SK-N-SH treated with all-trans-retinoic acid at 6 μM for 48 hours (cell line): ENCODE data around the gene ST3GAL4.

Experiments
- ATAC-seq: fragments of 200-7000 bp; cut with Tn5 transposase; 3 replicates; pipeline ENCODE4 v1.9.1; 2020; ENCODE audit warnings: mild to moderate bottlenecking, moderate library complexity
- ARNTL ChIP-seq: fragments of 450-650 bp; formaldehyde crosslinking; IDR thresholded peaks from 2 replicates; pipeline ENCODE4 v1.5.0; 2020; ENCODE audit warnings: low read depth, mild to moderate bottlenecking, moderate library complexity, borderline replicate concordance
- BACH2 ChIP-seq: fragments of 250-450 bp; sonication (Bioruptor Pico); IDR thresholded peaks from 2 replicates; pipeline ENCODE4 v1.9.0; 2021; ENCODE audit warnings: mild to moderate bottlenecking, borderline replicate concordance
- CREB5 ChIP-seq: fragments of 250-450 bp; sonication (Bioruptor Pico); IDR thresholded peaks from 2 replicates; pipeline ENCODE4 v1.5.1; 2020; ENCODE audit warnings: low read depth, mild to moderate bottlenecking, moderate library complexity
- CSDC2 ChIP-seq: fragments of 250-450 bp; sonication (Bioruptor Pico); IDR thresholded peaks from 2 replicates; pipeline ENCODE4 v1.5.0; 2020; ENCODE audit warnings: mild to moderate bottlenecking, moderate library complexity
- CSRNP3 ChIP-seq: fragments of 250-450 bp; sonication (Bioruptor Pico); IDR thresholded peaks from 2 replicates; pipeline ENCODE4 v1.5.1; 2021; ENCODE audit warnings: mild to moderate bottlenecking, moderate library complexity
- ESRRG ChIP-seq: fragments of 250-450 bp; sonication (Bioruptor Pico); IDR thresholded peaks from 2 replicates; pipeline ENCODE4 v1.6.1; 2021; ENCODE audit warnings: mild to moderate bottlenecking
- POU6F1 ChIP-seq: fragments of 250-450 bp; sonication (Bioruptor Pico); IDR thresholded peaks from 2 replicates; pipeline ENCODE4 v1.8.0; 2021; ENCODE audit warnings: low read depth, mild to moderate bottlenecking, moderate library complexity, borderline replicate concordance
- RARB ChIP-seq: fragments of 250-450 bp; sonication (Bioruptor Pico); IDR thresholded peaks from 2 replicates; pipeline ENCODE4 v1.8.0; 2021; ENCODE audit warnings: mild to moderate bottlenecking, moderate library complexity
- SNAI2 ChIP-seq: fragments of 250-450 bp; sonication (Bioruptor Pico); IDR thresholded peaks from 2 replicates; pipeline ENCODE4 v1.5.0; 2020; ENCODE audit warnings: mild to moderate bottlenecking, moderate library complexity
- TOX ChIP-seq: fragments of 250-450 bp; sonication (Bioruptor Pico); IDR thresholded peaks from 2 replicates; pipeline ENCODE4 v1.8.0; 2021; ENCODE audit warnings: mild to moderate bottlenecking, moderate library complexity, borderline replicate concordance
- ZFP30 ChIP-seq: fragments of 450-650 bp; formaldehyde crosslinking; IDR thresholded peaks from 2 replicates; pipeline ENCODE4 v1.5.0; 2022; ENCODE audit warnings: mild to moderate bottlenecking, moderate library complexity
- ZNF565 ChIP-seq: fragments of 450-650 bp; formaldehyde crosslinking; conservative IDR thresholded peaks from 2 replicates; pipeline ENCODE4 v1.5.0; 2020; ENCODE audit warnings: low read depth, mild to moderate bottlenecking, moderate library complexity

ST3GAL4 gene

GRCh38 chr11:126461096-126461440, 105.6 kb downstream of the ST3GAL4 start (continued):
- TF ChIP-seq ZFP30, result no peak
- no peak for TF ChIP-seq CSDC2 (CRISPR knock-in tag)
- no peak for TF ChIP-seq BACH2 (CRISPR knock-in tag)
- TF ChIP-seq SNAI2 (CRISPR knock-in tag), result no peak
- TF ChIP-seq CREB5 (CRISPR knock-in tag), result no peak

- TF ChIP-seq RARB (CRISPR knock-in tag), result no peak
- no peak for TF ChIP-seq SNAI2 (CRISPR knock-in tag)
- no peak for TF ChIP-seq TOX
- no peak for TF ChIP-seq POU6F1
- TF ChIP-seq CSDC2 (CRISPR knock-in tag), result no peak
- TF ChIP-seq CSRNP3 (CRISPR knock-in tag), result no peak
- no peak for TF ChIP-seq ZNF565 (CRISPR knock-in tag)
- TF ChIP-seq ARNTL (CRISPR knock-in tag), result no peak
These were observed 106.5 kb downstream of the ST3GAL4 start for GRCh38 chr11:126461996-126462395.

GRCh38 chr11:126462422-126462821, 106.9 kb downstream of the ST3GAL4 start:
- ATAC-seq, result no peak
- TF ChIP-seq ESRRG (no peak), CSDC2 (CRISPR knock-in tag) (no peak)
- TF ChIP-seq, all 23 proteins: peak for 0

More at GRCh38 chr11:126461996-126462395, 106.5 kb downstream of the ST3GAL4 start:
- ATAC-seq, result no peak
